Upper lobe of right lung (tissue), 1 donor: ENCODE measurements around the gene PALM3. TPM values are rescaled to one million over a fixed set of nuclear protein-coding genes. Genes with fewer than 3 reads are reported as not detected.

Experiments used
- ATAC-seq: fragments of 200-7000 bp; cut with Tn5 transposase; one replicate; pipeline ENCODE4 v1.9.1; 2020; ENCODE audit warnings: mild to moderate bottlenecking, moderate library complexity
- DNase-seq: peaks from one replicate; pipeline ENCODE4 v3.0.0-alpha.2; 2020
- H3K27ac ChIP-seq: fragments of 200-600 bp; one replicate; pipeline ENCODE4 v1.8.0; 2022
- H3K27me3 ChIP-seq: fragments of 200-600 bp; one replicate; pipeline ENCODE4 v1.8.0; 2022; ENCODE audit warnings: mild to moderate bottlenecking
- H3K36me3 ChIP-seq: fragments of 200-600 bp; one replicate; pipeline ENCODE4 v1.8.0; 2022
- H3K4me1 ChIP-seq: fragments of 200-600 bp; one replicate; pipeline ENCODE4 v1.8.0; 2022
- H3K4me3 ChIP-seq: fragments of 200-600 bp; one replicate; pipeline ENCODE4 v1.8.0; 2022; ENCODE audit warnings: mild to moderate bottlenecking
- H3K9me3 ChIP-seq: fragments of 200-600 bp; one replicate; pipeline ENCODE4 v1.8.0; 2022
- CTCF ChIP-seq: fragments of 200-600 bp; IDR thresholded peaks from one replicate; pipeline ENCODE4 v1.8.0; 2022; ENCODE audit warnings: antibody characterized with exemption
- intact Hi-C: fragments of 100-400 bp; cut with DNase I; formaldehyde crosslinking; loops from one replicate; pipeline ENCODE4 v1.11.0; 2022
- total RNA-seq: library from RNA; stranded (reverse); fragmentation: NEBNext Ultra II Directional; extraction: Animal tissue kit (Norgen Biotek cat#: 25700); gene quantifications from one replicate; pipeline ENCODE4 v1.2.1, GENCODE V29; 2021
- donor health status: DM: no; HTN: yes; CAD: no; lungs with severe emphysema.

Gene PALM3
- total RNA-seq, 1 donor from 2014 or later = 10.0 TPM

GRCh38 chr19:14066134-14066533, 4.3 kb upstream of the PALM3 start:
- ATAC-seq (no peak), DNase-seq (no peak)
- no peaks in the 10 kb centered on the region for H3K4me1 ChIP-seq
- no peak overlapping the region for H3K27ac ChIP-seq
- no peaks in the 10 kb centered on the region for H3K36me3 ChIP-seq
- TF ChIP-seq CTCF = no peak
- no peaks in the 10 kb centered on the region for H3K9me3 ChIP-seq
- H3K4me3 ChIP-seq = no peak overlapping the region
- no peaks in the 10 kb centered on the region for H3K27me3 ChIP-seq
- intact Hi-C loops = no loop called here

GRCh38 chr19:14063105-14063504, 1.2 kb upstream of the PALM3 start:
- no peak for TF ChIP-seq CTCF
- ATAC-seq (no peak), DNase-seq (no peak)
- Histone ChIP-seq H3K36me3 (no peaks in the 10 kb centered on the region), H3K4me3 (no peak overlapping the region), H3K4me1 (no peaks in the 10 kb centered on the region), H3K27ac (no peak overlapping the region), H3K9me3 (no peaks in the 10 kb centered on the region), H3K27me3 (peaks cover 16% of the 10 kb centered on the region)
- intact Hi-C loops = no loop called here

- DNase-seq (no peak), ATAC-seq (no peak)
- no peaks in the 10 kb centered on the region for H3K4me1 ChIP-seq
- peak overlapping the region; percentile 24 for H3K27ac ChIP-seq
- no peak for TF ChIP-seq CTCF
- peaks cover 16% of the 10 kb centered on the region for H3K27me3 ChIP-seq
- H3K4me3 ChIP-seq = no peak overlapping the region
- H3K36me3 ChIP-seq = no peaks in the 10 kb centered on the region
- intact Hi-C loops = no loop called here
- no peaks in the 10 kb centered on the region for H3K9me3 ChIP-seq
Observed at GRCh38 chr19:14062558-14062855, 631 bp upstream of the PALM3 start.

- TF ChIP-seq CTCF = no peak
- no peaks in the 10 kb centered on the region for H3K9me3 ChIP-seq
- peak overlapping the region; percentile 28 for H3K4me3 ChIP-seq
- intact Hi-C loops = no loop called here
- H3K27ac ChIP-seq = peak overlapping the region; percentile 3
- H3K27me3 ChIP-seq = peaks cover 16% of the 10 kb centered on the region
- DNase-seq (no peak), ATAC-seq (peak; percentile 18)
- H3K4me1 ChIP-seq = no peaks in the 10 kb centered on the region
- H3K36me3 ChIP-seq = no peaks in the 10 kb centered on the region
Observed at GRCh38 chr19:14061081-14061749, 661 bp downstream of the PALM3 start.

GRCh38 chr19:14059652-14060155, 2.2 kb downstream of the PALM3 start:
- no peaks in the 10 kb centered on the region for H3K4me1 ChIP-seq
- DNase-seq (no peak), ATAC-seq (no peak)
- H3K36me3 ChIP-seq = no peaks in the 10 kb centered on the region
- peaks cover 16% of the 10 kb centered on the region for H3K27me3 ChIP-seq
- no peak overlapping the region for H3K27ac ChIP-seq
- H3K9me3 ChIP-seq = no peaks in the 10 kb centered on the region
- TF ChIP-seq CTCF = no peak
- intact Hi-C loops = no loop called here
- H3K4me3 ChIP-seq = no peak overlapping the region

- TF ChIP-seq CTCF = peak; percentile 57
- ATAC-seq = peak; percentile 6
Observed at GRCh38 chr19:14059093-14059480, 2.8 kb downstream of the PALM3 start.

More at GRCh38 chr19:14059093-14059480, 2.8 kb downstream of the PALM3 start:
- Histone ChIP-seq H3K4me1 (no peaks in the 10 kb centered on the region), H3K9me3 (no peaks in the 10 kb centered on the region), H3K4me3 (no peak overlapping the region), H3K27ac (no peak overlapping the region), H3K27me3 (peaks cover 16% of the 10 kb centered on the region), H3K36me3 (no peaks in the 10 kb centered on the region)
- intact Hi-C loops = no loop called here
- peak; percentile 67 for DNase-seq
